GM18526 (cell line): ENCODE data around the gene CALHM2.

Experiments used
- POLR2A ChIP-seq: IDR thresholded peaks from 3 replicates; pipeline ENCODE4 v1.6.1; 2011; ENCODE audit not compliant: insufficient read length; ENCODE audit errors: extremely low read depth

The CALHM2 gene

GRCh38 chr10:103445366-103445765, 6.8 kb downstream of the CALHM2 start:
- no peak for TF ChIP-seq POLR2A

GRCh38 chr10:103444478-103444877, 7.7 kb downstream of the CALHM2 start:
- no peak for TF ChIP-seq POLR2A

GRCh38 chr10:103443475-103444185, 8.5 kb downstream of the CALHM2 start:
- TF ChIP-seq POLR2A, result no peak

- TF ChIP-seq POLR2A, result no peak
These were observed 10.1 kb downstream of the CALHM2 start for GRCh38 chr10:103442031-103442461.

GRCh38 chr10:103441611-103442010, 10.6 kb downstream of the CALHM2 start:
- no peak for TF ChIP-seq POLR2A

GRCh38 chr10:103441206-103441605, 11.0 kb downstream of the CALHM2 start:
- TF ChIP-seq POLR2A, result no peak

- no peak for TF ChIP-seq POLR2A
These were observed 11.8 kb downstream of the CALHM2 start for GRCh38 chr10:103440416-103440815.

- no peak for TF ChIP-seq POLR2A
These were observed 12.4 kb downstream of the CALHM2 start for GRCh38 chr10:103439776-103440175.

- TF ChIP-seq POLR2A, result no peak
These were observed 18.3 kb downstream of the CALHM2 start for GRCh38 chr10:103433858-103434257.

GRCh38 chr10:103431902-103432301, 20.3 kb downstream of the CALHM2 start:
- TF ChIP-seq POLR2A, result no peak

- TF ChIP-seq POLR2A, result no peak
These were observed 22.5 kb downstream of the CALHM2 start for GRCh38 chr10:103429647-103430046.

- TF ChIP-seq POLR2A, result no peak
These were observed 23.1 kb downstream of the CALHM2 start for GRCh38 chr10:103428989-103429643.

- no peak for TF ChIP-seq POLR2A
These were observed 24.3 kb downstream of the CALHM2 start for GRCh38 chr10:103427866-103428265.

GRCh38 chr10:103423748-103424147, 28.4 kb downstream of the CALHM2 start:
- no peak for TF ChIP-seq POLR2A

GRCh38 chr10:103419101-103419500, 33.1 kb downstream of the CALHM2 start:
- no peak for TF ChIP-seq POLR2A

- no peak for TF ChIP-seq POLR2A
These were observed 34.6 kb downstream of the CALHM2 start for GRCh38 chr10:103417601-103418000.
